HG03521 (cell line): ENCODE results near the gene KBTBD12.
"Not testable (repeated sequence)": the region's sequence is repeated elsewhere in the genome, so short reads cannot be mapped to it uniquely, and the experiment has no call there.

ENCODE experiments used
- ATAC-seq: cut with Tn5 transposase; IDR thresholded peaks from one replicate; pipeline ENCODE4 v1.9.1; 2021; ENCODE audit warnings: mild to moderate bottlenecking, moderate library complexity; ENCODE audit not compliant: unreplicated experiment

Gene KBTBD12

DNA sequence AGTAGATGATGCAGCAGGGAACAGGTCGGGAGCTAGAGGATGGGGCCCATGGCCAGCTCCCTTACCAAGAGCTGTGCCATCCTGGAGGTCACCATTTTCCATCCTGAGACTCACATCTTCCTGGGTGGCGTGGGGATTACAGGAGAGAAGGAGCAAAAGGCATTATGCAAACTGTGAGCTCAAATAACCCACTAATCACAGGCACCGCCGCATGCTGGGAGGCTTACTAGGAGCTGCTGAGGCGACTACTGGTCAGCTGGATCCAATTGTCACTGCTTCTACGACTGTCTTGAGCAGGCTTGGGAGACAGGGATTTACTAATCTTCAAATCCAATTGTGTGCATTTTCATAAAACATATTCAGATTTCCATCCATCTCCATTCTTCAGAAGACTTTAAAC is 12.5 kb upstream of the KBTBD12 start:
- ATAC-seq = no peak

DNA sequence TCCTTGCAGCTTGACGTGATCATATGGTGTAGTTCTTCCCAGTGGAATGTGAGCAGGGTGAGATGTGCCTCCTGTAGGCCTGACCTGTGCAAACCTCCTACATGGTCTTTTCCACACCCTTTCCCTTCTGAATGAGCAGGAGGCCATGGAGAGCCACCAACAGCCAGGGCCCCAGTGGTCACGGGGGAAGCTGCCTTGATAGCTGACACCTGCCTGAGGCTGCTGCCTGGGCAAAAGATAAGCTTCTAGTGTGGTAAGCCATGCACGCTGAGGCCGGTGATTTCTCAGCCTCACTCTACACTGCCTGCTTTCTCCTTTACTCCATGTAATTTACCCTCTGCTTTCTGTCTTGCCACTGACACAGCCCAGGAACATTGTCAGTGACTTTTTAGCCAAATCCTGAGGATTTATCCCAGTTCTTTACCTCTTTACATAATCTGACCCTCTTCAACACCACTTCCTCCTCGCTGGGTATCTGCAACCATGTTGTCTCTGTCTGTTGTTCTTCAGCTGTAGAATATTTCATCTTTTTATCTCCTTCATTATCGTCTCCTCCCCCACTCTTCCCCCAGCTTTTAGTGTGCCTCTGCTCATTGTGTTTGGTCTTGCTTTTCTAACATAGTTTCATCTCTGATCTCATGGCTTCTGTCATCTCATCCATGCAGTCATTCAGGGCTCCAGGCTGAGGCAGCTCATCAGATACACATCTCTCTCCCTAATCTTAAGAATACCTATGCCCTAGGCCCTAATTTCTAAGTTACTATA is 11.2 kb upstream of the KBTBD12 start:
- no peak for ATAC-seq

- ATAC-seq = no peak
Measured at GRCh38 chr3:127905556-127905955, 9.5 kb upstream of the KBTBD12 start.

DNA sequence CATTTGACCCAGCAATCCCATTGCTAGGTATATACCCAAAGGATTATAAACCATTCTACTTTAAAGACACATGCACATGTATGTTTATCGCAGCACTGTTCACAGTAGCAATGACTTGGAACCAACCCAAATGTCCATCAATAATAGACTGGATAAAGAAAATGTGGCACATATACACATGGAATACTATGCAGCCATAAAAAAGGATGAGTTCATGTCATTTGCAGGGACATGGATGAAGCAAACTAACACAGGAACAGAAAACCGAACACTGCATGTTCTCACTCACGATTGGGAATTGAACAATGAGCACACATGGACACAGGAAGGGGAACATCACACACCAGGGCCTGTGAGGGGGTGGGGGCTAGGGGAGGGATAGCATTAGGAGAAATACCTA is 8.4 kb upstream of the KBTBD12 start:
- ATAC-seq = not testable (repeated sequence)

- no peak for ATAC-seq
Measured at GRCh38 chr3:127908202-127908601, 6.8 kb upstream of the KBTBD12 start.

GRCh38 chr3:127908951-127909350 is 6.1 kb upstream of the KBTBD12 start:
- ATAC-seq = no peak

DNA sequence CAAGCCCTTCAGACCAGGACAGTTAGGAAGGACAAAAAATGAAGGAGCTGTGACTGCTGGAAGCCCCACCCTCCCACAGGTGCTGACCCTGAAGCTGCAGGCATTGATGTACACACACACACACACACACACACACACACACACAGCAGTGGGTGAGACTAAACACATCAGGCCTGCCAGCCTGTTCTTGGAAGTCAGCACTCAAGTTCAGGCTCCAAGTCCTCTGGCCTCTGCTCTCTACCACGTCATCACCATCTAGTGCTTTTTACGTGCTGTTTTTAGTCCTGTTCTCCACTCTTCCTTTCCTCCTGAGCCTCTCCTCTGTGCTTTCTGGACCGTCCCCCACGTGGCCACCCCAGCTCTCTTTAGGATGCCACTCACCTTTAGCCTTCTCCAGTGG is 5.4 kb upstream of the KBTBD12 start:
- ATAC-seq = no peak

DNA sequence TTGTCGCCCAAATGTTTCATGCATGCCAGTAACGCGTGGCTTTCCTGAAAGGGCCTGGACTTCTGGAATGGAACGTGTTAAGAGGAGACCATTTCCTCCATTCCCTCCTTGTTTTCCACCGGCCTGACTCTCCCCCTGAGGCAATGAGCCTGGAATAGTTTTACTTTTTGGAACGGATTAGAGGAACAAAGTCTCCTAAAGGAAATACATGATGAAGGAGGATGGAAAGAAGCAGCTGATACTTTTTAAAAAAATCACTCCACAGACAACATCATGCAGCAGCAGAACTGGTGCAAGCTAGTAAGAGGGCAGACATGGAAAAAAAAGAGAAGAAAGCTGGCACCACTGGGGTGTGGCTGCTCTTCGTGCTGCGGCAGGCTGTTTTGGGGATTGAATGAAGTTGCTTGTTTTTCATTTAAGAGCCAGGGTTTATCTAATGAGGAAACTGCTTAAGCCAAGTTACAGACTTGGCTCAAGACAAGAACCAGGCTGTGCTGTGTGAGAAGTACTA is 3.6 kb upstream of the KBTBD12 start:
- ATAC-seq = no peak

DNA sequence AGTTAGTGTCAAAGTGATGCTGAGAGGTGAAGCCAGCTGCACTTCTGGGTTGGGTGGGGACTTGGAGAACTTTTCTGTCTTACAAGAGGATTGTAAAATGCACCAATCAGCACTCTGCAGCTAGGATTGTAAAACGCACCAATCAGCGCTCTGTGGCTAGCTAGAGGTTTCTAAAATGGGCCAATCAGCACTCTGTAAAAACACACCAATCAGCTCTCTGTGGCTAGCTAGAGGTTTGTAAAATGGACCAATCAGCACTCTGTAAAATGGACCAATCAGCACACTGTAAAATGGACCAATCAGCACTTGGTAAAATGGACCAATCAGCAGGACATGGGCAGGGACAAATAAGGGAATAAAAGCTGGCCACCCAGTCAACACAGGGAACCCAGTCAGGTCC is 1.2 kb upstream of the KBTBD12 start:
- not testable (repeated sequence) for ATAC-seq

DNA sequence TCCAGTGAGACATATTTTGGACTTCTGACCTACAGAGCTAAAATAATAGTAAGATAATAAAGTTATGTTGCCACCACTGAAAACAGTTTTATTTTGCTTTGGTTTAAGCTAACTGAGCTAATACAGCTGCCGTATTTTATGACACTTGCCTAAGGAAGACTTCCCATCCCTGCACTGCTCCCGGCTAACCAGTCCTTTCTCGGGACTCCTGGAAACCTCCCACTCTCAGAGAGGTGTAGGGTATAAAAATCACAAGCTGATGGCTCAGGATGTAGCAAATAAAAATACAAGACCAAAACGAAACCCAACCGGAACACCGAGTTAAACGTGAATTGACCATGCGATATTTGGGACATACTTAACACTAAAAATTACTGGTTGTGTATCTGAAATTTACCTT is 448 bp upstream of the KBTBD12 start:
- no peak for ATAC-seq

GRCh38 chr3:127915937-127916493 is 983 bp downstream of the KBTBD12 start:
- ATAC-seq = no peak

- ATAC-seq = no peak
Measured at GRCh38 chr3:127920738-127921137, 5.7 kb downstream of the KBTBD12 start.

GRCh38 chr3:127923611-127924010 is 8.6 kb downstream of the KBTBD12 start:
- ATAC-seq = no peak

- ATAC-seq = no peak
Measured at GRCh38 chr3:127925384-127925783, 10.4 kb downstream of the KBTBD12 start.

GRCh38 chr3:127927829-127928604 is 13.0 kb downstream of the KBTBD12 start:
- ATAC-seq = no peak

GRCh38 chr3:127929818-127930413 is 14.9 kb downstream of the KBTBD12 start:
- no peak for ATAC-seq

- no peak for ATAC-seq
Measured at GRCh38 chr3:127933396-127933795, 18.4 kb downstream of the KBTBD12 start.

- ATAC-seq = no peak
Measured at GRCh38 chr3:127938800-127939199, 23.8 kb downstream of the KBTBD12 start.

DNA sequence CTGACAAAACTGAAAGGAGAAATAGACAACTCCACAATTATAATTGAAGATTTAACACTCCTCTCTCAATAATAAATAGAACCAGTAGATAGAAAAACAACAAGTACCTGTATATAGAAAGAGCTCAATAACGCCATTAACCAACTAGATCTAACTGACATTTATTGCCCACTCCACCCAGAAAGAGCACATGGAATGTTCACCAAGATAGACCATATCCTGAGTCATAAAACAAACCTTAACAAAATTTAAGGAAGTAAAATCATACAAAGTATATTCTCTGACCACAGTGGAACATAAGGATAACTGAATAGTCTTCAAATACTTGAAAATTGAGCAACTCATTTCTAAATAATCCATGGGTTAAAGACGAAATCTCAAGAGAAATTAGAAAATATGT is 25.1 kb downstream of the KBTBD12 start:
- ATAC-seq = no peak

DNA sequence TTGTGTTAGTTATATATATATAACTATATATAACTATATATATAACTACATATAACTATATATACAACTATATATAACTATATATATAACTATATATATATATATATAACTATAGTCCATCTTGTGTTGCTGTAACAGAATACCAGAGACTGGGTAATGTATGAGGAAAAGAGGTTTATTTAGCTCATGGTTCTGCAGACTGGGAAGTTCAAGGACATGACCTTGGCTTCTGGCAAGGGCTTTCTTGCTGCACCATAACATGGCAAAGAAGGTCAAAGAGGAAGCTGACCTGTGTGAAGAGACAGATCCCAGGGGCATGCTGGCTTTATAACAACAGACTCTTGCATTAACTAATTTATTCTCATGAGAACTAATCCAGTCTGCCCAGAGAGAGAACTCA is 27.6 kb downstream of the KBTBD12 start:
- ATAC-seq = no peak

- ATAC-seq = no peak
Measured at GRCh38 chr3:127948211-127948610, 33.2 kb downstream of the KBTBD12 start.
